ENCODE measurements around the gene MAD1L1. TPM values are rescaled to one million over a fixed set of nuclear protein-coding genes. Genes with fewer than 3 reads are reported as not detected.

MAD1L1 gene
- total and polyA plus RNA-seq, 10 donors = 47.3 to 118 (median 68.2) TPM

DNA sequence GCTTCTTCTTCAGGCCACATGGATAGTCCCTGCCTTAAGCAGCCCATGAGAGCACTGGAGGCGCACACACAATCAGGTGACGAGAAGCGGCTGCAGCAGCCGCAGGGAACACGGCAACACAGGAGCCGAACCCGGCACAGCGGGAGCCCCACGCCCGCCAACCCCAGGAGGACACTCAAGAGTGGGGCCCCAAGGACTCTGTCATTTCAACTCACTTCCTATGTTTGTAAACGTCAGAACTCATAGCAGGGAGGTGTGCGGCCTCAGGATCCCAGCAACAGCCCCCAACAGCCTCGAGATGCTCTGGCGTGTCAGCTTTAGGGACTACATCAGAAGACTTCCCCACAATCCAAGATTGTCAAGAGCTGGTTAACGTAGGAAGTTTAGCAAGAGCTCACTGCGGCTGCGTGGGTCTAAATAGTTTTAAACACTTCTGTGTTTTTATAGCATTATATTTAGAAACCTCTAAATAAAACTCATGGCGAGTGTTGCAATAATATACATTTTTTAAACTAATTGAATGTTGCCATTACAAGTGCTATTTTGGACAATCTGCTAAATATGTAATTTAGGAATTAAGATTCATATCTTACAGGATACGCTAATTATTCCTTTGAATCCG, 123.4 kb downstream of the MAD1L1 start:
- intact Hi-C loops (cut with DNase I; ENCODE audit: low total_unique reads) = no loop called here
- Histone ChIP-seq H3K36me3 (peaks cover 0 to 14% (median 0%) of the 10 kb centered on the region in 6 donors), H3K4me1 (peaks cover 8 to 91% (median 75%) of the 10 kb centered on the region in 6 donors), H3K4me3 (no peak overlapping the region), H3K9me3 (no peaks in the 10 kb centered on the region), H3K27me3 (replicated peaks in 1 of 7) (no peaks in the 10 kb centered on the region), H3K27ac (peak overlapping the region in 3 of 8 donors; percentile 25 to 29 (median 28))
- TF ChIP-seq, protein P1, sequence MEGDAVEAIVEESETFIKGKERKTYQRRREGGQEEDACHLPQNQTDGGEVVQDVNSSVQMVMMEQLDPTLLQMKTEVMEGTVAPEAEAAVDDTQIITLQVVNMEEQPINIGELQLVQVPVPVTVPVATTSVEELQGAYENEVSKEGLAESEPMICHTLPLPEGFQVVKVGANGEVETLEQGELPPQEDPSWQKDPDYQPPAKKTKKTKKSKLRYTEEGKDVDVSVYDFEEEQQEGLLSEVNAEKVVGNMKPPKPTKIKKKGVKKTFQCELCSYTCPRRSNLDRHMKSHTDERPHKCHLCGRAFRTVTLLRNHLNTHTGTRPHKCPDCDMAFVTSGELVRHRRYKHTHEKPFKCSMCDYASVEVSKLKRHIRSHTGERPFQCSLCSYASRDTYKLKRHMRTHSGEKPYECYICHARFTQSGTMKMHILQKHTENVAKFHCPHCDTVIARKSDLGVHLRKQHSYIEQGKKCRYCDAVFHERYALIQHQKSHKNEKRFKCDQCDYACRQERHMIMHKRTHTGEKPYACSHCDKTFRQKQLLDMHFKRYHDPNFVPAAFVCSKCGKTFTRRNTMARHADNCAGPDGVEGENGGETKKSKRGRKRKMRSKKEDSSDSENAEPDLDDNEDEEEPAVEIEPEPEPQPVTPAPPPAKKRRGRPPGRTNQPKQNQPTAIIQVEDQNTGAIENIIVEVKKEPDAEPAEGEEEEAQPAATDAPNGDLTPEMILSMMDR (IDR thresholded peaks at IDR 0.05 in 8 of 11, conservative IDR thresholded peaks at IDR 0.05 in 3 of 11) = no peak
- TF ChIP-seq POLR2AphosphoS5 (IDR thresholded peaks at IDR 0.05) (no peak), POLR2A (IDR thresholded peaks at IDR 0.05) (no peak)
- DNase-seq = no peak
- WGBS, 5 donors = 69 to 87% (median 80%) methylated on average over 19 to 20 of the region's 20 CpGs

DNA sequence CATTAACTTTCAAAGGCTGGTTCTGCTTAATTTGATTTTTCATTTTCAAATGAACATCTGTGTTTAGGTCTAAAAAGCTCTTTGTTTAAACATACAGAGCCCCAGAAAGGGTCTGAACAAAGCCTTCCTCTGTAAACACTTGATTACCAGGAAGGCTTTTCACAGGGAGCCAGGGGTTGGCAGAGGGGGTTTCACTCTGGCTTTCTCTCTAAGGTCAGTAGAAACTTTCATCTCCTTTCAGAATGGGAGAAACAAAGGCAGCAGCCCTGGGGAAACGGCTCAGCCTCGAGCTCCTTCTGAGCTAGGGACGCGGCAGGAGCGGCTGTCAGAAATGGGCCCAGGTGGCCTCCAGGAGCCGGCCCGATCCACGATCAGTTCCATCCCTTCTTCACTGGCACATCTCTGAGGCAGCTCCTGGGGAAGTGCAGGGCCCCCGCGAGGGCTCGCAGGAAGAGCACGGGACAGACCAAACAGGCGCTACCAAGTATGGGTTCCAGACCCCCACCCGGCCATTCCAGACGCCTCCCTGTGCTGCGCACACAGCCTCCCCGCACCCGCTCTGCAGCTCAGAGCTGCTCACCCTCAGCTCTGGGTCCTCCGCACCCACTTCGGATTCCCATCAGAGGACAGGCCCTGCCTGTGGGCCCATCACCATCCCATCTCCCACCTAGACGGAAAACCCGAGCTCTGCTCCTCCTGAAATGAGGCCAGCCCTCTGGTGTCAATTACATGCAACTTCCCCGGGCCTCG, 124.1 kb downstream of the MAD1L1 start:
- no peak overlapping the region for H3K27ac ChIP-seq
- 92 to 96% (median 92%) methylated on average over 15 to 24 of the region's 24 CpGs for WGBS, 5 donors
- DNase-seq = no peak
- H3K4me1 ChIP-seq = peaks cover 8 to 91% (median 81%) of the 10 kb centered on the region in 6 donors
- no peak for TF ChIP-seq POLR2AphosphoS5 (IDR thresholded peaks at IDR 0.05)
- no peak for TF ChIP-seq POLR2A (IDR thresholded peaks at IDR 0.05)
- TF ChIP-seq, protein P1 (IDR thresholded peaks at IDR 0.05 in 8 of 11, conservative IDR thresholded peaks at IDR 0.05 in 3 of 11) = no peak
- peaks cover 0 to 14% (median 0%) of the 10 kb centered on the region in 6 donors for H3K36me3 ChIP-seq
- no peak overlapping the region for H3K4me3 ChIP-seq
- no peaks in the 10 kb centered on the region for H3K9me3 ChIP-seq
- intact Hi-C loops (cut with DNase I; ENCODE audit: low total_unique reads) = no loop called here
- H3K27me3 ChIP-seq (replicated peaks in 1 of 7) = no peaks in the 10 kb centered on the region

DNA sequence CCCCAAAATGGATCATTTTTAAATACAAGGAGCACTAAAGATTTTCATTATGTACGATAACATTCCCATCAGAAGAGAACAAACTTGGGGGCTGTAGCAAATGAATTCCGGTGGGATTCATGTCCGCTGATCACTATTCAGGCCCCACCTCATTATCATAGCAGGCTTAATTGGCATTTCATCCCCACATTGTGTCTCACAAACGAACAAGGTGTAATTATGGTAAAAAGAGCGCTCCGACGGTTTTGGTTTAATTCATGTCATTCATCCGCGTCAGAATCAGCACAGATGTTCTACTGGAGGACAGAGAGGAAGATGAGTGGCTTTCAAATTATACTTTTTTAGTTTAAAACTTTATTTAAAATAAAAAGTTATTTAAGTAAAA, 124.7 kb downstream of the MAD1L1 start:
- H3K36me3 ChIP-seq = peaks cover 0 to 17% (median 0%) of the 10 kb centered on the region in 6 donors
- intact Hi-C loops (cut with DNase I; ENCODE audit: low total_unique reads) = no loop called here
- DNase-seq = no peak
- no peaks in the 10 kb centered on the region for H3K27me3 ChIP-seq (replicated peaks in 1 of 7)
- peaks cover 8 to 91% (median 80%) of the 10 kb centered on the region in 6 donors for H3K4me1 ChIP-seq
- TF ChIP-seq POLR2A (IDR thresholded peaks at IDR 0.05) = no peak
- no peak for TF ChIP-seq POLR2AphosphoS5 (IDR thresholded peaks at IDR 0.05)
- TF ChIP-seq, protein P1 (IDR thresholded peaks at IDR 0.05 in 8 of 11, conservative IDR thresholded peaks at IDR 0.05 in 3 of 11) = no peak
- WGBS, 5 donors = 86 to 94% (median 91%) methylated on average over 9 of the region's 9 CpGs
- no peak overlapping the region for H3K4me3 ChIP-seq
- no peak overlapping the region for H3K27ac ChIP-seq
- no peaks in the 10 kb centered on the region for H3K9me3 ChIP-seq
